NB4 (cell line): ENCODE measurements around the gene SH3BGRL3.

Experiments
- CTCF ChIP-seq: IDR thresholded peaks from one replicate; pipeline ENCODE4 v1.5.1; 2012; ENCODE audit warnings: low read depth, low read length
- MAX ChIP-seq: IDR thresholded peaks from 2 replicates; pipeline ENCODE4 v1.6.1; 2011; ENCODE audit warnings: low read depth, low read length
- MYC ChIP-seq: IDR thresholded peaks from 2 replicates; pipeline ENCODE4 v1.6.1; 2011; ENCODE audit warnings: low read depth, low read length
- POLR2A ChIP-seq: IDR thresholded peaks from 2 replicates; pipeline ENCODE4 v1.6.1; 2011; ENCODE audit warnings: mild to moderate bottlenecking; ENCODE audit not compliant: insufficient read length; ENCODE audit errors: extremely low read depth

GRCh38 chr1:26237230-26237966 is 42.5 kb upstream of the SH3BGRL3 start:
- no peak for TF ChIP-seq CTCF
- TF ChIP-seq MAX, result no peak
- TF ChIP-seq POLR2A, result no peak
- TF ChIP-seq MYC, result no peak
